ENCODE data around the gene UPK2.

- no peak for TF ChIP-seq RAD21 (conservative IDR thresholded peaks at IDR 0.05 in 1 of 2, IDR thresholded peaks at IDR 0.05 in 1 of 2)
- no peak for TF ChIP-seq HOXB5 (CRISPR knock-in tag; IDR thresholded peaks at IDR 0.05)
- no peak for TF ChIP-seq CTCF (IDR thresholded peaks at IDR 0.05)
- TF ChIP-seq CHD2 (IDR thresholded peaks at IDR 0.05; ENCODE audit: low read length, partially characterized antibody) = no peak
- no peak for TF ChIP-seq ESRRA (IDR thresholded peaks at IDR 0.05; ENCODE audit: borderline replicate concordance, low read length)
- no peak for TF ChIP-seq JUN (IDR thresholded peaks at IDR 0.05)
- TF ChIP-seq, protein P1, sequence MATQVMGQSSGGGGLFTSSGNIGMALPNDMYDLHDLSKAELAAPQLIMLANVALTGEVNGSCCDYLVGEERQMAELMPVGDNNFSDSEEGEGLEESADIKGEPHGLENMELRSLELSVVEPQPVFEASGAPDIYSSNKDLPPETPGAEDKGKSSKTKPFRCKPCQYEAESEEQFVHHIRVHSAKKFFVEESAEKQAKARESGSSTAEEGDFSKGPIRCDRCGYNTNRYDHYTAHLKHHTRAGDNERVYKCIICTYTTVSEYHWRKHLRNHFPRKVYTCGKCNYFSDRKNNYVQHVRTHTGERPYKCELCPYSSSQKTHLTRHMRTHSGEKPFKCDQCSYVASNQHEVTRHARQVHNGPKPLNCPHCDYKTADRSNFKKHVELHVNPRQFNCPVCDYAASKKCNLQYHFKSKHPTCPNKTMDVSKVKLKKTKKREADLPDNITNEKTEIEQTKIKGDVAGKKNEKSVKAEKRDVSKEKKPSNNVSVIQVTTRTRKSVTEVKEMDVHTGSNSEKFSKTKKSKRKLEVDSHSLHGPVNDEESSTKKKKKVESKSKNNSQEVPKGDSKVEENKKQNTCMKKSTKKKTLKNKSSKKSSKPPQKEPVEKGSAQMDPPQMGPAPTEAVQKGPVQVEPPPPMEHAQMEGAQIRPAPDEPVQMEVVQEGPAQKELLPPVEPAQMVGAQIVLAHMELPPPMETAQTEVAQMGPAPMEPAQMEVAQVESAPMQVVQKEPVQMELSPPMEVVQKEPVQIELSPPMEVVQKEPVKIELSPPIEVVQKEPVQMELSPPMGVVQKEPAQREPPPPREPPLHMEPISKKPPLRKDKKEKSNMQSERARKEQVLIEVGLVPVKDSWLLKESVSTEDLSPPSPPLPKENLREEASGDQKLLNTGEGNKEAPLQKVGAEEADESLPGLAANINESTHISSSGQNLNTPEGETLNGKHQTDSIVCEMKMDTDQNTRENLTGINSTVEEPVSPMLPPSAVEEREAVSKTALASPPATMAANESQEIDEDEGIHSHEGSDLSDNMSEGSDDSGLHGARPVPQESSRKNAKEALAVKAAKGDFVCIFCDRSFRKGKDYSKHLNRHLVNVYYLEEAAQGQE (IDR thresholded peaks at IDR 0.05) = no peak
Observed at GRCh38 chr11:118911113-118911879, 44.8 kb upstream of the UPK2 start.

Measured in A549 (cell line).